Heart left ventricle (tissue), 16 donors: Measurements from ENCODE around the gene ARID5B. TPM values are rescaled to one million over a fixed set of nuclear protein-coding genes. Genes with fewer than 3 reads are reported as not detected.

Source experiments
- ATAC-seq, 4 donors: fragments of 200-7000 bp; cut with Tn5 transposase; one replicate each; pipeline ENCODE4 v1.9.1; 2020 to 2022; ENCODE audit warnings: moderate library complexity in 4 of 4, mild to moderate bottlenecking in 3 of 4, moderate number of reproducible peaks in 1 of 4
- DNase-seq, 5 donors: peaks; one replicate each; pipeline ENCODE4 v3.0.0-alpha.2; 2020
- H3K27ac ChIP-seq, 12 donors: fragments of 200-600 bp; sonication (generic) in 4 of 12; one replicate each; pipeline versions ENCODE4 v1.5.0 to v1.8.0; 2016 to 2022; ENCODE audit warnings: mild to moderate bottlenecking in 2 of 12
- H3K27me3 ChIP-seq, 9 donors: fragments of 200-600 bp; sonication (generic) in 2 of 9; one replicate each; pipeline versions ENCODE4 v1.5.1 to v1.8.0; 2016 to 2022; ENCODE audit warnings: mild to moderate bottlenecking in 3 of 9
- H3K36me3 ChIP-seq, 9 donors: fragments of 200-600 bp; sonication (generic) in 2 of 9; one replicate each; pipeline versions ENCODE4 v1.5.0 to v1.8.0; 2018 to 2022; ENCODE audit warnings: mild to moderate bottlenecking in 2 of 9
- H3K4me1 ChIP-seq, 12 donors: fragments of 200-600 bp; sonication (generic) in 4 of 12; one replicate each; pipeline versions ENCODE4 v1.5.0 to v1.8.0; 2016 to 2022; ENCODE audit warnings: mild to moderate bottlenecking in 3 of 12
- H3K4me3 ChIP-seq, 12 donors: fragments of 200-600 bp; sonication (generic) in 4 of 12; one replicate each; pipeline versions ENCODE4 v1.5.0 to v1.8.0; 2017 to 2022; ENCODE audit warnings: mild to moderate bottlenecking in 9 of 12, moderate library complexity in 4 of 12
- H3K9me3 ChIP-seq, 12 donors: fragments of 200-600 bp; sonication (generic) in 4 of 12; one replicate each; pipeline versions ENCODE4 v1.5.0 to v1.8.0; 2016 to 2022; ENCODE audit warnings: mild to moderate bottlenecking in 1 of 12
- POLR2A ChIP-seq, 2 donors: fragments of 450-650 bp; IDR thresholded peaks; one replicate each; pipeline ENCODE4 v1.6.1; 2017; ENCODE audit warnings: antibody characterized with exemption in 2 of 2, mild to moderate bottlenecking in 2 of 2, moderate library complexity in 2 of 2
- WGBS, 4 donors: extraction: QIAGEN DNeasy Blood & Tissue Kit in 2 of 4; methylation state at CpG; one replicate each; pipeline versions ENCODE4 v1.1.5 to v1.1.7; 2013 to 2018; 5-methylcytosine and 5-hydroxymethylcytosine counted together
- intact Hi-C, 10 donors: fragments of 100-400 bp; cut with DNase I; formaldehyde crosslinking; loops; one replicate each; pipeline versions ENCODE4 v1.11.1 to v1.14.2; 2022
- polyA plus RNA-seq, 2 donors: library from polyadenylated mRNA; stranded (reverse); fragments of 200-250 nt; gene quantifications; one replicate each; pipeline ENCODE4 v1.2.3, GENCODE V29; 2013
- total RNA-seq, 9 donors: library from RNA; depleted of rRNA in 2 of 9; stranded (reverse); fragments of >200 nt in 2 of 9; fragmentation: NEBNext Ultra II Directional in 3 of 9; extraction: Animal tissue kit (Norgen Biotek cat#: 25700) in 3 of 9; gene quantifications; one replicate each; pipeline versions ENCODE4 v1.1.0 to v1.2.4, GENCODE V29; 2016 to 2023
- TF ChIP-seq, protein P1 (sequence below), 12 donors: fragments of 200-600 bp; sonication (generic) in 4 of 12; IDR thresholded peaks; one replicate each; pipeline versions ENCODE4 v1.5.0 to v1.8.0; 2018 to 2022; ENCODE audit warnings: antibody characterized with exemption in 12 of 12, mild to moderate bottlenecking in 5 of 12
- donor health status: ischemic (EF 13 %, LVEDD 7.1; RV severe dilation, severe dysfunction).
- donor health status: healthy with polysubstance abuse.
- donor health status: DM: no; HTN: yes; CAD: no.
- donor health status: DM: no; HTN: no; CAD: no.
- donor health status: ischemic (EF 25% LVEDD 6.9; RV normal size, moderate dysfunction).
- donor health status: ischemic (EF 25% LVEDD 5.7; RV mildly dilated, moderate dysfunction).
- donor health status: healthy.
- donor health status: DM: yes; HTN: yes; CAD: no.
- donor health status: ischemic (EF 35%, LVEDD 5.7; RV mildly dilated, moderate dysfunction).
- donor health status: nonischemic (EF 11% LVEDD 7.7; RV severe dilation, severe dysfunction).
- donor health status: DM: yes; HTN: yes; CAD: no.
- donor health status: PGD.
- donor health status: ischemic (EF 29% LVEDD 5.4; RV normal size, mild dysfunction).
- donor health status: nonischemic (EF 23%, LVEDD 6.1; RV moderate dilation, normal function).

The ARID5B gene
- total and polyA plus RNA-seq, 11 donors: 4.5 to 45.5 (median 26.6) TPM

- H3K4me3 ChIP-seq: no peak overlapping the region
- DNase-seq (no peak), ATAC-seq (no peak)
- no peaks in the 10 kb centered on the region for H3K36me3 ChIP-seq
- H3K27me3 ChIP-seq: no peaks in the 10 kb centered on the region
- 94 to 98% (median 96%) methylated on average over 4 of the region's 4 CpGs for WGBS, 4 donors
- H3K27ac ChIP-seq: no peak overlapping the region
- H3K4me1 ChIP-seq: peaks cover 0 to 5% (median 0%) of the 10 kb centered on the region in 12 donors
- no peaks in the 10 kb centered on the region for H3K9me3 ChIP-seq
- no peak for TF ChIP-seq POLR2A (IDR thresholded peaks at IDR 0.05)
- TF ChIP-seq, protein P1, sequence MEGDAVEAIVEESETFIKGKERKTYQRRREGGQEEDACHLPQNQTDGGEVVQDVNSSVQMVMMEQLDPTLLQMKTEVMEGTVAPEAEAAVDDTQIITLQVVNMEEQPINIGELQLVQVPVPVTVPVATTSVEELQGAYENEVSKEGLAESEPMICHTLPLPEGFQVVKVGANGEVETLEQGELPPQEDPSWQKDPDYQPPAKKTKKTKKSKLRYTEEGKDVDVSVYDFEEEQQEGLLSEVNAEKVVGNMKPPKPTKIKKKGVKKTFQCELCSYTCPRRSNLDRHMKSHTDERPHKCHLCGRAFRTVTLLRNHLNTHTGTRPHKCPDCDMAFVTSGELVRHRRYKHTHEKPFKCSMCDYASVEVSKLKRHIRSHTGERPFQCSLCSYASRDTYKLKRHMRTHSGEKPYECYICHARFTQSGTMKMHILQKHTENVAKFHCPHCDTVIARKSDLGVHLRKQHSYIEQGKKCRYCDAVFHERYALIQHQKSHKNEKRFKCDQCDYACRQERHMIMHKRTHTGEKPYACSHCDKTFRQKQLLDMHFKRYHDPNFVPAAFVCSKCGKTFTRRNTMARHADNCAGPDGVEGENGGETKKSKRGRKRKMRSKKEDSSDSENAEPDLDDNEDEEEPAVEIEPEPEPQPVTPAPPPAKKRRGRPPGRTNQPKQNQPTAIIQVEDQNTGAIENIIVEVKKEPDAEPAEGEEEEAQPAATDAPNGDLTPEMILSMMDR (IDR thresholded peaks at IDR 0.05): no peak
- intact Hi-C loops: loop anchor here in 1 of 10 donors (10.0 kb wide), 1 partner anchor 109 kb away; no protein-coding TSS in a partner anchor
Measured at GRCh38 chr10:62115321-62115720, 213.8 kb downstream of the ARID5B start.

GRCh38 chr10:62115842-62116241 lies 214.3 kb downstream of the ARID5B start:
- no peaks in the 10 kb centered on the region for H3K36me3 ChIP-seq
- DNase-seq (no peak), ATAC-seq (no peak)
- H3K27ac ChIP-seq: no peak overlapping the region
- intact Hi-C loops: loop anchor here in 1 of 10 donors (10.0 kb wide), 1 partner anchor 109 kb away; no protein-coding TSS in a partner anchor
- 86 to 98% (median 94%) methylated on average over 5 of the region's 5 CpGs for WGBS, 4 donors
- no peaks in the 10 kb centered on the region for H3K9me3 ChIP-seq
- no peak for TF ChIP-seq POLR2A (IDR thresholded peaks at IDR 0.05)
- TF ChIP-seq, protein P1 (IDR thresholded peaks at IDR 0.05): no peak
- H3K27me3 ChIP-seq: no peaks in the 10 kb centered on the region
- H3K4me1 ChIP-seq: no peaks in the 10 kb centered on the region
- no peak overlapping the region for H3K4me3 ChIP-seq

DNA sequence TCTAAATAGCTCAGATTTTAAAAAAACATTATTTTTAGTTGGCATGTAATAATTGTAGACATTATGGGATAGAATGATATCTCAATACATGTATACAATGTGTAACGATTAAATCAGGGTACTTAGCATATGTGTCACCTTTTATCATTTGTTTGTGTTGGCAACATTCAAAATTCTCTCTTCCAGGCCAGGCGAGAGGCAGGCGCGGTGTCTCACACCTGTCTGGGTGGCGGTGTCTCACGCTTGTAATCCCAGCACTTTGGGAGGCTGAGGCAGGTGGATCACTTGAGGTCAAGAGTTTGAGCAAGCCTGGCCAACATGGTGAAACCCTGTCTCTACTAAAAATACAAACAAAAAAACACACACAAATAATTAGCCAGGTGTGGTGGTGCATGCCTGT lies 215.4 kb downstream of the ARID5B start:
- Histone ChIP-seq H3K27me3 (no peaks in the 10 kb centered on the region), H3K9me3 (peaks cover 0 to under 1% (median 0%) of the 10 kb centered on the region in 12 donors), H3K4me1 (no peaks in the 10 kb centered on the region), H3K4me3 (no peak overlapping the region), H3K36me3 (no peaks in the 10 kb centered on the region), H3K27ac (no peak overlapping the region)
- 93 to 97% (median 95%) methylated on average over 6 of the region's 6 CpGs for WGBS, 4 donors
- intact Hi-C loops: loop anchor here in 1 of 10 donors (10.0 kb wide), 1 partner anchor 108 kb away; no protein-coding TSS in a partner anchor
- no peak for TF ChIP-seq POLR2A (IDR thresholded peaks at IDR 0.05)
- no peak for DNase-seq
- no peak for ATAC-seq

DNA sequence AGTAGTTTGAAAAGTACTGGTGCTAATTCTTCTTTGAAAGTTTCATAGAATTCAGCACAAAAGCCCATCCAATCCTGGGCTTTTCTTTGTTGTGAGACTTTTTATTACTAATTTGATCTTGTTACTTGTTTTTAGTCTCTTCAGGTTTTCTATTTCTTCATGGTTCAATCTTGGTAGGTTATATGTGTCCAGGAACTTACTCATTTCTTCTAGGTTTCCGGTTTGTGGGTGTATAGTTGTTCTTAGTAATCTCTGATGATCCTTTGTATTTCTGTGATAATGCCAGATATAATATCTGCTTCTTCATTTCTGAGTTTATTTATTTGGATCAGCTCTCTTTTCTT lies 219.7 kb downstream of the ARID5B start:
- DNase-seq (no peak), ATAC-seq (no peak)
- H3K4me1 ChIP-seq: no peaks in the 10 kb centered on the region
- no peaks in the 10 kb centered on the region for H3K36me3 ChIP-seq
- intact Hi-C loops: no loop called here
- H3K9me3 ChIP-seq: peaks cover 0 to 20% (median 4%) of the 10 kb centered on the region in 12 donors
- TF ChIP-seq, protein P1 (IDR thresholded peaks at IDR 0.05): no peak
- no peak for TF ChIP-seq POLR2A (IDR thresholded peaks at IDR 0.05)
- H3K27ac ChIP-seq: no peak overlapping the region
- no peaks in the 10 kb centered on the region for H3K27me3 ChIP-seq
- H3K4me3 ChIP-seq: no peak overlapping the region
- WGBS, 4 donors: 76 to 92% (median 86%) methylated on average over 1 of the region's 1 CpG

DNA sequence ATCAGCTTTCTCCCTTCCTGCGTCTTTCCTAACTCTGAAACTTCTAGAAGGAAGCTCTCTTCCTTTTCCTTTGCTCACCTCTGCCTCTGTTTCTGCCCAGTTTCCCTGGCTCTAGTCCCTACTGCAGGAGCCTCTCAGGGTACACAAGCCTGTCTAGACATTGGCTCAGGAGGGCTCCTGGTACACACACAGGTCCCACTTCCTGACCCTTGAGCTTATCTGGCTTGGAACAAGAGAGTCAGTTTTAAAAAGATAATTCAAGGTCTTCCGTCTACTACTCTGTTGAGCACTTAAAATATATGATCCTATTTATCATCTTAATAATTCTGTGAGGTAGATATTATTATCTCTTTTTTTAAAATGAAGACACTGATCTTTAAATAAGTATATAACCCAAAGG lies 226.5 kb downstream of the ARID5B start:
- H3K4me3 ChIP-seq: no peak overlapping the region
- no peaks in the 10 kb centered on the region for H3K27me3 ChIP-seq
- H3K27ac ChIP-seq: no peak overlapping the region
- no peak for TF ChIP-seq POLR2A (IDR thresholded peaks at IDR 0.05)
- TF ChIP-seq, protein P1 (IDR thresholded peaks at IDR 0.05): no peak
- H3K36me3 ChIP-seq: no peaks in the 10 kb centered on the region
- peaks cover 0 to 20% (median 8%) of the 10 kb centered on the region in 12 donors for H3K4me1 ChIP-seq
- WGBS, 4 donors: 77 to 83% (median 80%) methylated on average over 2 of the region's 2 CpGs
- intact Hi-C loops: no loop called here
- ATAC-seq (no peak), DNase-seq (no peak)
- peaks cover 0 to 22% (median 4%) of the 10 kb centered on the region in 12 donors for H3K9me3 ChIP-seq
